DMS153 (cell line): ENCODE results near the gene TWNK.

Experiments used
- DNase-seq: peaks from one replicate; lab custom pipeline; 2025; lab: John Stamatoyannopoulos, UW

TWNK gene

GRCh38 chr10:100986952-100987684 lies at the start of gene TWNK, which contains the start of gene MRPL43:
TWNK (plus strand) TSS chr10:100987543; CDS start chr10:100988211, 668 bp downstream.
MRPL43 (minus strand) TSS chr10:100987497; CDS start chr10:100987443, 54 bp downstream.
- DNase-seq = peak; percentile 44

- no peak for DNase-seq
Measured at GRCh38 chr10:100939763-100940344, 47.5 kb upstream of the TWNK start.

- no peak for DNase-seq
Measured at GRCh38 chr10:100942229-100942628, 45.1 kb upstream of the TWNK start.

GRCh38 chr10:100943508-100943907 lies 43.8 kb upstream of the TWNK start:
- DNase-seq = no peak

- DNase-seq = no peak
Measured at GRCh38 chr10:100945754-100946153, 41.6 kb upstream of the TWNK start.

GRCh38 chr10:100948916-100949315 lies 38.4 kb upstream of the TWNK start:
- DNase-seq = no peak

GRCh38 chr10:100960251-100960650 lies 27.1 kb upstream of the TWNK start:
- DNase-seq = no peak

GRCh38 chr10:100962351-100963080 lies 24.8 kb upstream of the TWNK start:
- DNase-seq = no peak

- DNase-seq = no peak
Measured at GRCh38 chr10:100963826-100964225, 23.5 kb upstream of the TWNK start.

- DNase-seq = no peak
Measured at GRCh38 chr10:100965820-100966219, 21.5 kb upstream of the TWNK start.

- no peak for DNase-seq
Measured at GRCh38 chr10:100966887-100967286, 20.5 kb upstream of the TWNK start.

- DNase-seq = no peak
Measured at GRCh38 chr10:100967332-100967731, 20.0 kb upstream of the TWNK start.

GRCh38 chr10:100968062-100968736 lies 19.1 kb upstream of the TWNK start:
- DNase-seq = no peak

GRCh38 chr10:100968863-100969186 lies 18.5 kb upstream of the TWNK start:
- no peak for DNase-seq

GRCh38 chr10:100969187-100970075 lies 17.9 kb upstream of the TWNK start, which contains the start of gene SEMA4G:
SEMA4G (plus strand) TSS chr10:100969504; CDS start chr10:100972913, 3,409 bp downstream.
- no peak for DNase-seq

GRCh38 chr10:100970076-100970913 lies 17.0 kb upstream of the TWNK start:
- no peak for DNase-seq

GRCh38 chr10:100970914-100971811 lies 16.2 kb upstream of the TWNK start:
- DNase-seq = no peak

GRCh38 chr10:100972115-100972903 lies 15.0 kb upstream of the TWNK start:
- DNase-seq = no peak
